GM18909 (cell line): Measurements from ENCODE around the gene NSRP1.
A peak's percentile ranks its signal among the peaks of the same experiment; 100 is the strongest.
"Not testable (repeated sequence)": the region's sequence is repeated elsewhere in the genome, so short reads cannot be mapped to it uniquely, and the experiment has no call there.

Experiments used
- ATAC-seq: cut with Tn5 transposase; IDR thresholded peaks from one replicate; pipeline ENCODE4 v1.9.1; 2021; ENCODE audit warnings: mild to moderate bottlenecking; ENCODE audit not compliant: unreplicated experiment, poor library complexity

Gene NSRP1, protein sequence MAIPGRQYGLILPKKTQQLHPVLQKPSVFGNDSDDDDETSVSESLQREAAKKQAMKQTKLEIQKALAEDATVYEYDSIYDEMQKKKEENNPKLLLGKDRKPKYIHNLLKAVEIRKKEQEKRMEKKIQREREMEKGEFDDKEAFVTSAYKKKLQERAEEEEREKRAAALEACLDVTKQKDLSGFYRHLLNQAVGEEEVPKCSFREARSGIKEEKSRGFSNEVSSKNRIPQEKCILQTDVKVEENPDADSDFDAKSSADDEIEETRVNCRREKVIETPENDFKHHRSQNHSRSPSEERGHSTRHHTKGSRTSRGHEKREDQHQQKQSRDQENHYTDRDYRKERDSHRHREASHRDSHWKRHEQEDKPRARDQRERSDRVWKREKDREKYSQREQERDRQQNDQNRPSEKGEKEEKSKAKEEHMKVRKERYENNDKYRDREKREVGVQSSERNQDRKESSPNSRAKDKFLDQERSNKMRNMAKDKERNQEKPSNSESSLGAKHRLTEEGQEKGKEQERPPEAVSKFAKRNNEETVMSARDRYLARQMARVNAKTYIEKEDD

DNA sequence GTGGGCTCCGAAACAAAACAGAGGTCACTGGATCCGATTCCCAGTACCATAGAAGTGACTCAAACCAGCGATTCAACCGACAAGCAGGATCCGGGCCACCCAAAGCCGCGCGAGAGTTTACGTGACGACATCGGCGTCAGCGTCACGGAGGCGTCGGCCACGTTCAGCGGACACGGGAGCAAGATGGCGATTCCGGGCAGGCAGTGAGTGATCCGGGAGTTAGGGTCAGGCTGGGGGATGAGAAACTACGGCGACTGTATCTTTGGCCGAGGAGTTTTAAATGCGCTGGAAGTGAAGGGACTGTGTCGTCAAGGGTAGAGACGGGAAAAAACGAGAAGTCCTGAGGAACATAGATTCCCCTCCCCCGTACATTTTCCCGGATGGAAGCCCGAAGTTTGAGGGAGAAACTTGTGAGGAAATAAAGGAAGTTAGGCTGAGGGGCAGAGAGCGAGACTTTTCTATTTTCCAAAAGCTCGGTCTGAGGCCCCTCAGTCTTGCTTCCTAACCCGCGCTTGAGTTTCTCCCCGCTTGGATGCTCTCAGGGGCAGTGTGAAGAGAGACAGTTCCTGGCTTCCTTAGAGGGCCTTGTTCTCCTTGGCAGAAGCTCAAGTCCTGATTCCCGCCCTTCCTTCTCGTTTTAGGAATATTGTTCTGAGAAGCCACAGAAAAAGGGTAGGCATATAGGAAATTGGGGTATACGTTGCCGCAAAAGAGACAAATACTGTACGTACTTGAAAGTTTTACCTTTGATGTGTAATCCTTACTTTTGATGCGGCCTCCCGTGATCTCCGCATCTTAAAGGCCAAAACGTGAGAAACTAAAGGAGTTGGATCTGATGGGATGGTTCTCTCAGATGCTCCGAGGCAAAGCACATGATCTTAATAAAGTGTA lies at the start of gene NSRP1:
Gene NSRP1, plus strand, starts transcription at position 156 of the 891 bp plus-strand sequence. Its CDS starts 28 bp downstream, at position 184.
- ATAC-seq: peak; percentile 80

- ATAC-seq: no peak
Observed at GRCh38 chr17:30068465-30068864, 48.2 kb upstream of the NSRP1 start.

DNA sequence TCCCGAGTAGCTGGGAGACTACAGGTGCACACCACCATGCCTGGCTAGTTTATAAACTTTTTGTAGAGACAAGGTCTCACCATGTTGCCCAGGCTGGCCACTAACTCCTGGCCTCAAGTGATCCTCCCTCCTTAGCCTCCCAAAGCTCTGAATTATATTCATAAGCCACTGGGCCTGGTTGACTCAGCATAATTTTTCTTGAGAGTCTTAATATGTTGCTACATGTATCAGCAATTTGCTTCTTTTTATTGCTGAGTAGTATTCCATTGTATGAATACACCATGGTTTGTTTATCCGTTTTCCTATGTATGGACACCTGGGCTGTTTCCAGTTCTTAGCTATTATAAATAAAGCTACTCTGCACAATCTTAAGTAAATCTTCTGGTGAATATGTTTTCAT lies 42.4 kb upstream of the NSRP1 start:
- no peak for ATAC-seq

GRCh38 chr17:30074730-30075129 lies 41.9 kb upstream of the NSRP1 start:
- no peak for ATAC-seq

- no peak for ATAC-seq
Observed at GRCh38 chr17:30082773-30083172, 33.8 kb upstream of the NSRP1 start.

DNA sequence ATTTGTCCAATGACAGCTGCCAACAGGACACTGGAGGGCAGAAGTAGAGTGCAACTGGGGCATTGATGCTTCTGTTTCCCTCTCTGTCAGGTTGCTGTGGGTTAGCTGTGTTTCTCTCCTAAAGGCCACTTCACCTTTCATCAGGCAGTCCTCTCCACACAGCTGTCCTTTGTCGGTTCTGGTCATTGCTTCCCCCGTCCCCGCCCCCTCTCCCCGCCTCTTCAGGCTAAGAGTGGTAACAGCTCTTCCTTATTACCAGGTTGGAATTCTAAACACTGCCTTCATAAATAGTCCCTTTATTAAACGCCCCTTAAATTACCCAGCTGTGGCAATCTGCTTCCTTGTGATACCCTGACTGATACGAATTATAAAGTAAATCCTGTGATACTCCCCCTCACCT lies 31.8 kb upstream of the NSRP1 start:
- no peak for ATAC-seq

DNA sequence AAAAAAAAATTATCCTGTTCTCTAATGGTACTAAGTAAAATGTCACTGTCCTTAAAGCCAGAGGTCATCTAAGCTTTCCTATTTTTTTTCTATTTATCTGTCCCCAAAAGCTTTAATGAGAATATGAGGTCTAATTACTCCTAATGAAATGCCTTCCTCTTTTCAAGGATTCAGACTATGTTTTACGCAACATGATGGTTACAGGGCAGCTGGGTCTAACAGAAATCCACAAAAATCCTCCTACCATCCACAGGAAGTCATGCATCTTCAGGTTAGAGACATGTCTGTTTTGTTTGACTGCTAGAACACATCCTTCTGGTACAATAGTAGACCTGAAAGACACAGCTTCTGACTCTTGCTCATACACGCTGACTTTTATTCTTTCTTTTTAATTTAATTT lies 29.7 kb upstream of the NSRP1 start:
- no peak for ATAC-seq

DNA sequence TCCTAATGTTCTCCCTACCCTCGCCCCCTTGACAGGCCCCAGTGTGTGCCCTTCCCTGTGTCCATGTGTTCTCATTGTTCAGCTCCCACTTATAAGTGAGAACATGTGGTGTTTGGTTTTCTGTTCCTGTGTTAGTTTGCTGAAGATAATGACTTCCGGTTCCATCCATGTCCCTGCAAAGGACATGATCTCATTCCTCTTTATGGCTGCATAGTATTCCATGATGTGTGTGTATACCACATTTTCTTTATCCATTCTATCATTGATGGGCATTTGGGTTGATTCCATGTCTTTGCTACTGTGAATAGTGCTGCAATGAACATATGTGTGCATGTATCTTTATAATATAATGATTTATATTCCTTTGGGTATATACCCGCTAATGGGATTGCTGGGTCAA lies 29.2 kb upstream of the NSRP1 start:
- not testable (repeated sequence) for ATAC-seq

- ATAC-seq: no peak
Observed at GRCh38 chr17:30091121-30091670, 25.4 kb upstream of the NSRP1 start.

GRCh38 chr17:30091771-30092170 lies 24.8 kb upstream of the NSRP1 start:
- ATAC-seq: no peak

DNA sequence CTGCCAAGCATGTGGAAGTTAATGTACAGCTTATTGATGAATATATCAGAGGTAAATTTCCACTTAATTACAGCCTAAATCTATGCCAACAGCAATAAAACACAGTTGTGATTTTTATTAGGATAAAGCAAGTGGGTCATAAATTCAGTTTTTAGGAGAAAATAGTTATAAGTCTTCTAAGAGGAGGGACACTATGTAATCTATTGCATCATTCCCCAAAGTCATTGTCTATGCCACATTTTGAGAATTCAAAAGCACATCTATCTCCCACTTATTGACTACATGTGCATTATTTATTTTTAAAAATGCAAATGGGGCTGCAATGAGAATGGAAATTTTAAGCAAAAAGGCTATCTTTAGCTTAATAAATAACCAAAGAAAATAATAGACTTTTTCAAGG lies 23.7 kb upstream of the NSRP1 start:
- ATAC-seq: no peak

GRCh38 chr17:30093463-30094147 lies 23.0 kb upstream of the NSRP1 start:
- ATAC-seq: no peak

- ATAC-seq: no peak
Observed at GRCh38 chr17:30095507-30096244, 20.9 kb upstream of the NSRP1 start.

DNA sequence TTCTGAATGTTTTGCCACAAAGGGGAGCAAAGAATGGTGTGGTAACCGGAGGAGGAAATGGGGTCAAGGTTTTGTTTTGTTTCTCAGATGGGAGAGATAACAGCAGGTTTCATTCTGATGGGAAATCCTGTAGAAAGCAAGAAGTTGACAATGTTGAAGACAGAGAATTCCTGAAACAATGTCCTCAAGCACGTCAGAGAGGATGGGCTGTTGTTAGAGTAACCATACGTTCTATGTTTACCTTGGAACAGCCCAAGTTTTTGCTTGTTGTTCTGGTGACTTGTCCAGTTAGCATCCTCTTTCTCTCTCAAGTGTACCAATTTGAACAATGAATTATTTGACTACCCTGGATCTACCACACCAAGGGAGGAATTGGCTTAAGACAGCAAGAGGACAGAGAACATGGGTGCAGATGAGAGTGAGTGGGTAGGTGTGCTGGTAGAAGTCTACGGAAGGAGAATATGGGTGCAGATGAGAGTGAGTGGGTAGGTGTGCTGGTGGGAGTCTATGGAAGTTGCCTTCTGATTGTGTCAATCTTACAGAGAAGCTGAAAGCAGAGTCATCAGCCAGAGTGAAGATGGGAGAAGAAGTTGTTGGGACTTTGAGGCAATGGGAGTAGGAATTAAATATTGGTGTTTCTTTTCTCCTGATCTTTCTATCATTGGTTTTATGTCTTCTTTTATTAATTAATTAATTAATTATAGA lies 14.8 kb upstream of the NSRP1 start:
- ATAC-seq: no peak

GRCh38 chr17:30103921-30104320 lies 12.7 kb upstream of the NSRP1 start:
- no peak for ATAC-seq

DNA sequence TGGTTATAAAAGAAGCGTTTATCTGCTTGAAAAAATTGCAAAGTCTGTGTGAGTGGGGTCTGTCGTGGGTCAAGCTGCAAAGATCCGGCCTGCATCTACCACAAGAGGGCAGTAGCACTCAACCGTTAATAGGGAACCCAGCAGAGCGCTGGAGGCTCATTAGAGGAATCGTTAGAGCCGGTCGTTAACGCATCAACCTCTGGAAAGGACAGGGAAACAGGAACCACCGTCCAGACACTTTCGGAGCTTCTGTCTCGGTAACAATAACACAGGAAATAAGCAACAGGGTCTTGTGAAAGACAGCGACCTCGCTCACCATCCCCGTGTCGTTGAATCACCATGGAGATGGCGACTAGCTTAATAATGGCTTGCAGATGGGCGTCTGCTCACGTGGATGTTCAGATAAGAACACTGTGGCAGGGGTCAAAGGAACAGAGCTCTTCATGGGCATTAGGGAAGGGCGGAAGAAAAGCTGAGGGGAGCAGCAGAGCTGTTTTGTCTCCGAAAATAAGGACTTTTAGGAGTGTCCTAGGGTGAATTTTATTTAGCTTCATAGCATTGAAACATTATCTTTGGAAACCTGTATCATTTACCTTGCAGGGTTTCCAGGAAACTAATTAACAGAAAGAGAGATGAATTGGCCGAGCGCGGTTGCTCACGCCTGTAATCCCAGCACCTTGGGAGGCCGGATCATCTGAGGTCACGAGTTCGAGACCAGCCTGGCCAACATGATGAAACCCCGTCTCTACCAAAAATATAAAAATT lies 11.9 kb upstream of the NSRP1 start:
- peak; percentile 67 for ATAC-seq

DNA sequence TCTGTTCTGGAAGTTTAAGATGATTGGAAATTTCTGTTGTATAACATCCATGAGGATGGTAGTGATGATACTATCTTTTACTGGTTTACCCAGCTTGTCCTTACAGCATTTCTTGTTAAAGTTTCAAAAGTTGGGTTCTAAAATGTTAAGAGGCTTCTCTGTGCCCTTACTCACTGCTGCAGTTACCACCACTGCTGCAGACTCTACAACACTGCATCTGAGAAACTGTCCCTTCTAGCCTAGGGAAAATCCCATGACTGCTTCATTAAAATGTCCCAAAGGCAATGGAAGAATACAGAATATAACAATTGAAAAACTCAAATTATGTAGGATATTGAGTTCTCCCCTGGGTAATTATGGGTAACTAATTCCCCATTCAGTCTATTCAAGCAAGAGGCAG lies 3.8 kb upstream of the NSRP1 start:
- no peak for ATAC-seq

- no peak for ATAC-seq
Observed at GRCh38 chr17:30113213-30113612, 3.4 kb upstream of the NSRP1 start.
